Hepatocyte (in vitro differentiated cells): ENCODE results near the gene HSPB6. TPM values are rescaled to one million over a fixed set of nuclear protein-coding genes. Genes with fewer than 3 reads are reported as not detected.
"Not testable (repeated sequence)": the region's sequence is repeated elsewhere in the genome, so short reads cannot be mapped to it uniquely, and the experiment has no call there.

Experiments
- DNase-seq: peaks from one replicate; pipeline ENCODE4 v3.0.0-alpha.2; 2016; ENCODE audit warnings: low spot score
- H2AFZ ChIP-seq: fragments of 200-600 bp; sonication (generic); 2 replicates; pipeline ENCODE4 v1.6.0; 2016; ENCODE audit warnings: antibody characterized with exemption, mild to moderate bottlenecking
- H3K27ac ChIP-seq: fragments of 200-600 bp; sonication (generic); 2 replicates; pipeline ENCODE4 v1.5.1; 2016; ENCODE audit warnings: mild to moderate bottlenecking
- H3K27me3 ChIP-seq: fragments of 200-600 bp; sonication (generic); 2 replicates; pipeline ENCODE4 v1.6.1; 2016
- H3K36me3 ChIP-seq: fragments of 200-600 bp; sonication (generic); replicated peaks from 2 replicates; pipeline ENCODE4 v1.5.1; 2016; ENCODE audit warnings: low read depth; ENCODE audit not compliant: insufficient read depth
- H3K4me1 ChIP-seq: fragments of 200-600 bp; sonication (generic); 2 replicates; pipeline ENCODE4 v1.5.1; 2016; ENCODE audit warnings: mild to moderate bottlenecking, moderate library complexity; ENCODE audit not compliant: insufficient read depth
- H3K4me2 ChIP-seq: fragments of 200-600 bp; sonication (generic); 2 replicates; pipeline ENCODE4 v1.6.0; 2016
- H3K4me3 ChIP-seq: fragments of 200-600 bp; sonication (generic); 2 replicates; pipeline ENCODE4 v1.5.1; 2016; ENCODE audit warnings: mild to moderate bottlenecking
- H3K79me2 ChIP-seq: fragments of 200-600 bp; sonication (generic); 2 replicates; pipeline ENCODE4 v1.6.0; 2017; ENCODE audit warnings: mild to moderate bottlenecking
- H3K9me2 ChIP-seq: fragments of 200-600 bp; sonication (generic); replicated peaks from 2 replicates; pipeline ENCODE4 v1.6.0; 2017; ENCODE audit warnings: mild to moderate bottlenecking; ENCODE audit not compliant: insufficient read depth
- H3K9me3 ChIP-seq: fragments of 200-600 bp; sonication (generic); 2 replicates; pipeline ENCODE4 v1.5.1; 2016; ENCODE audit warnings: low read depth, mild to moderate bottlenecking
- H4K20me1 ChIP-seq: fragments of 200-600 bp; sonication (generic); 2 replicates; pipeline ENCODE4 v1.6.0; 2016; ENCODE audit warnings: mild to moderate bottlenecking; ENCODE audit not compliant: insufficient read depth, poor library complexity, severe bottlenecking
- EZH2 ChIP-seq: fragments of 200-600 bp; sonication (generic); IDR thresholded peaks from 2 replicates; pipeline ENCODE4 v1.6.1; 2016; ENCODE audit warnings: antibody characterized with exemption, mild to moderate bottlenecking, borderline replicate concordance
- EZH2phosphoT487 ChIP-seq: fragments of 200-600 bp; sonication (generic); IDR thresholded peaks from one replicate; pipeline ENCODE4 v1.6.1; 2018; ENCODE audit warnings: antibody characterized with exemption, mild to moderate bottlenecking, low read depth, moderate library complexity; ENCODE audit not compliant: unreplicated experiment, severe bottlenecking
- WGBS: methylation state at CpG from one replicate; pipeline ENCODE4 v1.1.6; 2016; ENCODE audit warnings: low lambda C conversion rate; ENCODE audit errors: missing lambda C conversion rate; 5-methylcytosine and 5-hydroxymethylcytosine counted together
- polyA plus RNA-seq: library from polyadenylated mRNA; unstranded; fragments of >200 nt; fragmentation: Nextera tagmentation; extraction: Ambion mirVana; gene quantifications from 2 replicates; pipeline ENCODE4 v1.2.1, GENCODE V29; 2016
- total RNA-seq: library from RNA; depleted of rRNA; stranded (reverse); fragments of >200 nt; gene quantifications from 2 replicates; pipeline ENCODE4 v1.2.3, GENCODE V29; 2014
- TF ChIP-seq, protein P1 (sequence below): fragments of 200-600 bp; sonication (generic); IDR thresholded peaks from 2 replicates; pipeline ENCODE4 v1.5.1; 2016; ENCODE audit warnings: antibody characterized with exemption, mild to moderate bottlenecking; ENCODE audit not compliant: poor library complexity

HSPB6 gene
- total and polyA plus RNA-seq, 2 experiments from 2014 or later = 7.1 to 235 TPM

DNA sequence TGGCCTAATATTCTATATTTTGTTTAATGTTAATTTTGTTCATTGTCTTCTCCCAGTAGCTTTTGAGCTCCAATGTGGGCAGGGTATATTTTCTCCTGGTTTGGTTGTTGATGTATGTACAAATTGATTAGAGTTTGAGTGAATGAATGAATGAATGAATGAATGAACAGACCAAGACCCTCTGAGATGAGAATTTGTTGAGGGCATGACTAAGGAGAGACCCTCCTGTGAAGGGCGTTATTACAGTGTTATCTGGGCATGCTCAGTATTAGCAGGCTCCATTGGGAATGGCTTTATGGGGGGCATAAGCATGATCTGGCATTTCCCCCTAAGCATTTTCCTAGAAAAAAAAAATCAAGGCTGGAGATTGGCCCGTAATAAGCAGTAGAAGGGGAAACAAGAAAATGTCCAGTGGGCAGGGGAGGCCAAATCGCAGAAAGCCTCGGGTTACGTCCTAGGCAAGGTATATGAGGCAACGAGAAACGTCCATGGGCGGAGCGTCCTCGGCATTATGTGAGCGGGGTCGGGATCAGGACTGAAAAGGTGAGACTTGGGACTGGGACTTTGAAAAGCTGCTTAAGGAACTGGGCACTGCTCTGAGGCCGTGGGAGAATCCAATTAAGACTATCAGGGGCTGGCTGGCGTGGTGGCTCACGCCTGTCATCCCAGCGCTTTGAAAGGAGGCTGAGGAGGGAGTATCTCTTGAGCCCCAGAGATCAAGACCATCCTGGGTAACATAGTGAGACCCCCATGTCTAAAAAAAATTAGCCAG lies 17.6 kb upstream of the HSPB6 start:
- Histone ChIP-seq H3K4me2 (peak overlapping the region; percentile 67), H3K27me3 (no peaks in the 10 kb centered on the region), H3K9me2 (no peaks in the 10 kb centered on the region), H3K9me3 (no peaks in the 10 kb centered on the region), H2AFZ (no peak overlapping the region), H3K36me3 (no peaks in the 10 kb centered on the region), H3K27ac (no peak overlapping the region), H3K79me2 (peaks cover 4% of the 10 kb centered on the region), H3K4me3 (no peak overlapping the region), H3K4me1 (peaks cover 10% of the 10 kb centered on the region), H4K20me1 (no peaks in the 10 kb centered on the region)
- no peak for DNase-seq
- TF ChIP-seq EZH2phosphoT487 = no peak
- no peak for TF ChIP-seq EZH2
- TF ChIP-seq, protein P1, sequence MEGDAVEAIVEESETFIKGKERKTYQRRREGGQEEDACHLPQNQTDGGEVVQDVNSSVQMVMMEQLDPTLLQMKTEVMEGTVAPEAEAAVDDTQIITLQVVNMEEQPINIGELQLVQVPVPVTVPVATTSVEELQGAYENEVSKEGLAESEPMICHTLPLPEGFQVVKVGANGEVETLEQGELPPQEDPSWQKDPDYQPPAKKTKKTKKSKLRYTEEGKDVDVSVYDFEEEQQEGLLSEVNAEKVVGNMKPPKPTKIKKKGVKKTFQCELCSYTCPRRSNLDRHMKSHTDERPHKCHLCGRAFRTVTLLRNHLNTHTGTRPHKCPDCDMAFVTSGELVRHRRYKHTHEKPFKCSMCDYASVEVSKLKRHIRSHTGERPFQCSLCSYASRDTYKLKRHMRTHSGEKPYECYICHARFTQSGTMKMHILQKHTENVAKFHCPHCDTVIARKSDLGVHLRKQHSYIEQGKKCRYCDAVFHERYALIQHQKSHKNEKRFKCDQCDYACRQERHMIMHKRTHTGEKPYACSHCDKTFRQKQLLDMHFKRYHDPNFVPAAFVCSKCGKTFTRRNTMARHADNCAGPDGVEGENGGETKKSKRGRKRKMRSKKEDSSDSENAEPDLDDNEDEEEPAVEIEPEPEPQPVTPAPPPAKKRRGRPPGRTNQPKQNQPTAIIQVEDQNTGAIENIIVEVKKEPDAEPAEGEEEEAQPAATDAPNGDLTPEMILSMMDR = no peak
- WGBS = 52% methylated on average over 16 of the region's 16 CpGs

DNA sequence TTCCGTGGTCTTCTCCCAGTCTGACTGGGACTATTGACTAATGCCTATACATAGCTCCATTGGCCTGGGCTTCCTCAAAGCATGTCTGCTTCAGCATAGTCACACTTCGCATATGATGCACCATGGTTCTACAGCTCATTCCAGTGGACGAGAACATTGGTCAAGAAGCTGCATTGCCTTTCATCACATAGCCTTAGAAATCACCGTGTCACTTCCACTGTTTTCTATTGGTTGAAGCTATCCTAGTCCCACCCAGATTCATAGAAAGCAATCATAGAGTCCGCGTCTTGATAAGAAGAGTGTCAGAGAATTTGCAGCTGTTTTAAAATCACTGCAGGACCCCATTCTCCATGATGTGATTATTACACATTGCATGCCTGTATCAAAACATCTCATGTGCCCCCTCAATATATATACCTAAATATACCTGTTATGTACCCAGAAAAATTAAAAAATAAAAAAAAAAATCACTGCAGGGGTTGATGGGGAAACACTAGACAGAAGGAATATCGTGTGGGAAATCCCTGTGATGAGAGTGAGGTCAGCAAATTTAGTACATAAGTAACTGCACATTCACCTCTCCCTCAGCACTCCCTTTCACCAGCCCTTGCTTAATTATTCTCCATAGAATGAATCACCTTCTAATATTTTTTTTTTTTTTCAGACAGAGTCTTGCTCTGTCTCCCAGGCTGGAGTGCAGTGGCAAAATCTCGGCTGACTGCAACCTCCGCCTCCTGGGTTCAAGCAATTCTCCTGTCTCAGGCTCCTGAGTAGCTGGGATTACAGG lies 16.4 kb upstream of the HSPB6 start:
- no peak for TF ChIP-seq EZH2phosphoT487
- no peak for TF ChIP-seq EZH2
- TF ChIP-seq, protein P1 = no peak
- H3K36me3 ChIP-seq = no peaks in the 10 kb centered on the region
- no peak overlapping the region for H2AFZ ChIP-seq
- H3K79me2 ChIP-seq = peaks cover 4% of the 10 kb centered on the region
- no peaks in the 10 kb centered on the region for H3K27me3 ChIP-seq
- no peak overlapping the region for H3K4me2 ChIP-seq
- H3K4me3 ChIP-seq = no peak overlapping the region
- WGBS = 69% methylated on average over 9 of the region's 9 CpGs
- no peak overlapping the region for H3K27ac ChIP-seq
- peaks cover 10% of the 10 kb centered on the region for H3K4me1 ChIP-seq
- no peaks in the 10 kb centered on the region for H3K9me3 ChIP-seq
- H3K9me2 ChIP-seq = no peaks in the 10 kb centered on the region
- DNase-seq = no peak
- no peaks in the 10 kb centered on the region for H4K20me1 ChIP-seq

DNA sequence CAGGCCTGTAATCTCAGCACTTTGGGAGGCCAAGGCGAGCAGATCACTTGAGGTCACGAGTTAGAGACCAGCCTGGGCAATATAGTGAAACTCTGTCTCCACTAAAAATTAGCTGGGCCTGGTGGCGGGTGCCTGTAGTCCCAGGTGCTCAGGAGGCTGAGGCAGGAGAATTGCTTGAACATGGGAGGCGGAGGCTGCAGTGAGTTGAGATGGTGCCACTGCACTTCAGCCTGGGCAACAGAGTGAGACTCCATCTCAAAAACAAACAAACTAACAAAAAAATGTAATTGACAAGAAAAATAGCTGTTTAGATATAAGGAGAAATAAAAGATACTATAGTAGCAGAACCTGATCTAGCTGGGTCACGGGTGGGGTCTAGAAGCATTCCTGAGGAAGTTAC lies 15.5 kb upstream of the HSPB6 start:
- H3K79me2 ChIP-seq, H2AFZ ChIP-seq, DNase-seq, H3K4me2 ChIP-seq, H3K27ac ChIP-seq, H4K20me1 ChIP-seq, H3K9me3 ChIP-seq, H3K36me3 ChIP-seq, H3K4me3 ChIP-seq, H3K27me3 ChIP-seq, H3K9me2 ChIP-seq: not testable (repeated sequence)
- 93% methylated on average over 5 of the region's 5 CpGs for WGBS
- peaks cover 10% of the 10 kb centered on the region for H3K4me1 ChIP-seq

DNA sequence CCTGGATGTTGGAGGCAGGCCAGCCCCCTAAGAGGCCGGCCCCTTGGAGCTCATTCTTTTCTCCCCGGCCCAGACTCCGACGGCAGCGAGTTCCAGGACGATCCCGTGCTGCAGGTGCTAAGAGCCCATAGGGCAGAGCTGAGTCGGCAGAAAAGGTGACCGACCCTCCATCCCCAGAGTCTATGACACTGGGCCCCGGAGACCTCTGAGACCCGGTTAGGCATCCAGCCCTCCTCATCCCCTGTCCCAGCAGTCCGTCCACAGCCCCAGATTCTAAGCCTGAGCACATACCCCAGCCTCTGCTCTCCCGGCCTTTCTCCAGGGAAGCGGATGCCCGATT lies 11.2 kb upstream of the HSPB6 start:
- Histone ChIP-seq H3K27me3 (no peaks in the 10 kb centered on the region), H3K9me3 (no peaks in the 10 kb centered on the region), H3K36me3 (no peaks in the 10 kb centered on the region), H3K4me3 (no peak overlapping the region), H3K4me2 (no peak overlapping the region), H2AFZ (no peak overlapping the region), H3K27ac (no peak overlapping the region), H4K20me1 (no peaks in the 10 kb centered on the region), H3K79me2 (no peaks in the 10 kb centered on the region), H3K9me2 (no peaks in the 10 kb centered on the region), H3K4me1 (no peaks in the 10 kb centered on the region)
- DNase-seq = no peak
- 77% methylated on average over 15 of the region's 15 CpGs for WGBS
- TF ChIP-seq, protein P1 = no peak
- TF ChIP-seq EZH2phosphoT487 (no peak), EZH2 (no peak)
